Nephron (organoid): ENCODE results near the gene RFFL.
"Not testable (repeated sequence)": the region's sequence is repeated elsewhere in the genome, so short reads cannot be mapped to it uniquely, and the experiment has no call there.

Source experiments
- H3K27ac Mint-ChIP-seq, 3 experiments: 2 replicates each; pipeline ENCODE4 v1.8.0; 2020; ENCODE audit warnings: mixed read lengths in 3 of 3, mild to moderate bottlenecking in 2 of 3, moderate library complexity in 1 of 3
- H3K27me3 Mint-ChIP-seq: 2 replicates; pipeline ENCODE4 v1.8.0; 2021; ENCODE audit warnings: low read depth, mild to moderate bottlenecking, moderate library complexity, mixed read lengths
- H3K36me3 Mint-ChIP-seq: 2 replicates; pipeline ENCODE4 v1.8.0; 2020; ENCODE audit warnings: low read depth, mixed read lengths
- H3K4me1 Mint-ChIP-seq: 2 replicates; pipeline ENCODE4 v1.8.0; 2020; ENCODE audit warnings: mixed read lengths
- H3K4me3 Mint-ChIP-seq, 3 experiments: 2 replicates each; pipeline ENCODE4 v1.8.0; 2020; ENCODE audit warnings: mild to moderate bottlenecking in 3 of 3, mixed read lengths in 3 of 3, moderate library complexity in 2 of 3
- H3K9me3 Mint-ChIP-seq: 2 replicates; pipeline ENCODE4 v1.8.0; 2020; ENCODE audit warnings: mixed read lengths
- CTCF ChIP-seq, 3 experiments: fragments of 200-600 bp; sonication (generic); IDR thresholded peaks; one replicate each; pipeline ENCODE4 v1.5.0; 2021; ENCODE audit warnings: antibody characterized with exemption in 3 of 3; ENCODE audit not compliant: unreplicated experiment in 3 of 3

Gene RFFL, protein sequence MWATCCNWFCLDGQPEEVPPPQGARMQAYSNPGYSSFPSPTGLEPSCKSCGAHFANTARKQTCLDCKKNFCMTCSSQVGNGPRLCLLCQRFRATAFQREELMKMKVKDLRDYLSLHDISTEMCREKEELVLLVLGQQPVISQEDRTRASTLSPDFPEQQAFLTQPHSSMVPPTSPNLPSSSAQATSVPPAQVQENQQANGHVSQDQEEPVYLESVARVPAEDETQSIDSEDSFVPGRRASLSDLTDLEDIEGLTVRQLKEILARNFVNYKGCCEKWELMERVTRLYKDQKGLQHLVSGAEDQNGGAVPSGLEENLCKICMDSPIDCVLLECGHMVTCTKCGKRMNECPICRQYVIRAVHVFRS

GRCh38 chr17:35063514-35064223 is at the start of gene RFFL:
Gene RFFL, minus strand, starts transcription at chr17:35063707. Its CDS starts 37,154 bp downstream, at chr17:35026553.
- Mint-ChIP-seq H3K4me3 (peak within 1 kb of the TSS in 2 of 3 experiments; percentile 7 to 24), H3K36me3 (peaks cover 5% of the 10 kb centered on the region), H3K4me1 (peaks cover 10% of the 10 kb centered on the region), H3K9me3 (no peaks in the 10 kb centered on the region), H3K27ac (peak within 1 kb of the TSS; percentile 69 to 88 (median 80)), H3K27me3 (no peaks in the 10 kb centered on the region)
- no peak for TF ChIP-seq CTCF (IDR thresholded peaks at IDR 0.05; ENCODE audit: unreplicated experiment in 3 of 3)

- H3K27me3 Mint-ChIP-seq, H3K9me3 Mint-ChIP-seq, H3K27ac Mint-ChIP-seq, H3K4me1 Mint-ChIP-seq, H3K4me3 Mint-ChIP-seq: not testable (repeated sequence)
- peaks cover 17% of the 10 kb centered on the region for H3K36me3 Mint-ChIP-seq
These were observed 47.3 kb upstream of the RFFL start for GRCh38 chr17:35110791-35111190.

DNA sequence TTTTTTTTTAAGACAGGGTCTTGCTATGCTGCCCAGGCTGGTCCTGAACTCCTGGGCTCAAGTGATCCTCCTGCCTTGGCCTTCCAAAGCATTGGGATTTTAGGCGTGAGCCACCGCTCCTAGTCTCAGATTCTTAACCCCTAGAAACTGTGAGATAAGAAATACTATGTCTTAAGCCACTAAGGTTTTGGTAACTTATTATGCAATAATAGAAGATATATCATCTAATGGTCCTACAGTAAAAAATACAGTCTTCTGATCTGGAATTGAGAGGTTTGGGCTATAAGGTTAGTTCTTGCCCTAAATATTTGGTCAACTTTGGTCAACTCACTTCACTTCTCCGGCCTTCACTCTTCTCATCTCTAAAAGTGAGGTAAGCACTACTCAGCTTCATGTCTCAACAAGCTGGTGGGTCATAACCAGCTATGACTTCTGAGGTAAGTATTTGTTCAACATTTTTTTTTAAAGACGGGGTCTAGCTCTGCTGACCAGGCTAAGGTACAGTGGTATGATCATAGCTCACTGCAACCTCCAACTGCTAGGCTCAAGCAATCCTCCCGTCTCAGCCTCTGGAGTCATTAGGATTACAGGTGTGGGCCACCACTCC is 41.4 kb upstream of the RFFL start:
- Mint-ChIP-seq H3K9me3 (no peaks in the 10 kb centered on the region), H3K36me3 (peaks cover 43% of the 10 kb centered on the region), H3K4me3 (no peak overlapping the region), H3K4me1 (no peaks in the 10 kb centered on the region), H3K27me3 (no peaks in the 10 kb centered on the region), H3K27ac (no peak overlapping the region)
- no peak for TF ChIP-seq CTCF (IDR thresholded peaks at IDR 0.05; ENCODE audit: unreplicated experiment in 3 of 3)

- Mint-ChIP-seq H3K27ac (no peak overlapping the region), H3K27me3 (no peaks in the 10 kb centered on the region), H3K4me1 (no peaks in the 10 kb centered on the region), H3K36me3 (peaks cover 44% of the 10 kb centered on the region), H3K9me3 (no peaks in the 10 kb centered on the region), H3K4me3 (no peak overlapping the region)
- TF ChIP-seq CTCF (IDR thresholded peaks at IDR 0.05; ENCODE audit: unreplicated experiment in 3 of 3) = no peak
These were observed 39.8 kb upstream of the RFFL start for GRCh38 chr17:35103271-35103670.

- no peaks in the 10 kb centered on the region for H3K9me3 Mint-ChIP-seq
- peaks cover 40% of the 10 kb centered on the region for H3K36me3 Mint-ChIP-seq
- no peaks in the 10 kb centered on the region for H3K4me1 Mint-ChIP-seq
- H3K4me3 Mint-ChIP-seq = no peak overlapping the region
- no peaks in the 10 kb centered on the region for H3K27me3 Mint-ChIP-seq
- TF ChIP-seq CTCF (IDR thresholded peaks at IDR 0.05; ENCODE audit: unreplicated experiment in 3 of 3) = no peak
- H3K27ac Mint-ChIP-seq = no peak overlapping the region
These were observed 38.2 kb upstream of the RFFL start for GRCh38 chr17:35101725-35102124.

DNA sequence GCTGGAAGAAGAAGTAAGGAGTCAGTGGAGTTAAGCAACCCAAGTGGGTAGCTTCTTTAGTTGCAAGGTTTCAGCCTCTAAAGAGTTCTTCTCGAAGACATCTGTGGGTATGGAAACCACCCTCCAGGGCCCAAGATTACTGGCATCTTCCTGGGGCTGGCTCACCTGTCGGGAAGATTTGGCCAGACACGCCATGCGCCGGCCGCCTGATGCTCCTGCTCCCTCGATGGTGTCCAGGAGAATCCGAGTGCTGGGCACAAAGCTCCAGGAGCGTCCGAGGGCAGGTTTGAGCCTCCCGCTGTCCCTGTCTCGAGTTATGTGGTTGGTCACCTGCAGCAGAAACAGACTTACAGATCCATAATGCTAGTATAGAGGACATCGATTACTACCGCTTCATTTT is 37.5 kb upstream of the RFFL start:
- TF ChIP-seq CTCF (IDR thresholded peaks at IDR 0.05; ENCODE audit: unreplicated experiment in 3 of 3) = no peak
- H3K4me3 Mint-ChIP-seq = no peak overlapping the region
- H3K27ac Mint-ChIP-seq = no peak overlapping the region
- H3K9me3 Mint-ChIP-seq = no peaks in the 10 kb centered on the region
- H3K4me1 Mint-ChIP-seq = no peaks in the 10 kb centered on the region
- H3K36me3 Mint-ChIP-seq = peaks cover 33% of the 10 kb centered on the region
- H3K27me3 Mint-ChIP-seq = no peaks in the 10 kb centered on the region
